Activated CD4-positive, alpha-beta T cell treated with anti-CD3 and anti-CD28 coated beads for 48 hours (primary cell): Measurements from ENCODE around the gene THAP3.
"Not testable (repeated sequence)": the region's sequence is repeated elsewhere in the genome, so short reads cannot be mapped to it uniquely, and the experiment has no call there.

Experiments
- DNase-seq: peaks from one replicate; pipeline ENCODE4 v3.0.0-alpha.2; 2020

Gene THAP3

GRCh38 chr1:6591644-6592043 lies 33.0 kb upstream of the THAP3 start:
- DNase-seq = no peak

- DNase-seq = no peak
These were observed 32.2 kb upstream of the THAP3 start for GRCh38 chr1:6592441-6592840.

- DNase-seq = no peak
These were observed 31.6 kb upstream of the THAP3 start for GRCh38 chr1:6592865-6593593.

DNA sequence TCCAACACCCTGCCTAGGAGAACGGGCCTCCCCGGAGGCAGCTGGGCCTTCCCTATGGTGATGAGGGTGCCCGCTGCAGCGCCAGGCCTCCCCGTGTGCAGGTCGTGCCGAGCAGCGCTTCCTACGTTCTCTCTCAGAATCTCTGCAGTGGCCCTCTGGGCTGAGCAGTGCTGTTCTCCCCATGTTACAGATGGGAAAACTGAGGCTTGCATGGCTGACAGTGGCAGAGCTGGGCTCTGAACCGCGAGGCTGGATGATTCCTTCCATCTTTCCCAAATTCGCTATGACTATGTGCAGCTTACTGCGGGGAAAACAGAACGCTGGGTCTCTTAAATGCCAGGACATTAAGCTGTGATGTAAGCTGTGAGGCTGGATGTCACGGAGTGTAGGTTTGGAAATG lies 30.9 kb upstream of the THAP3 start:
- no peak for DNase-seq

DNA sequence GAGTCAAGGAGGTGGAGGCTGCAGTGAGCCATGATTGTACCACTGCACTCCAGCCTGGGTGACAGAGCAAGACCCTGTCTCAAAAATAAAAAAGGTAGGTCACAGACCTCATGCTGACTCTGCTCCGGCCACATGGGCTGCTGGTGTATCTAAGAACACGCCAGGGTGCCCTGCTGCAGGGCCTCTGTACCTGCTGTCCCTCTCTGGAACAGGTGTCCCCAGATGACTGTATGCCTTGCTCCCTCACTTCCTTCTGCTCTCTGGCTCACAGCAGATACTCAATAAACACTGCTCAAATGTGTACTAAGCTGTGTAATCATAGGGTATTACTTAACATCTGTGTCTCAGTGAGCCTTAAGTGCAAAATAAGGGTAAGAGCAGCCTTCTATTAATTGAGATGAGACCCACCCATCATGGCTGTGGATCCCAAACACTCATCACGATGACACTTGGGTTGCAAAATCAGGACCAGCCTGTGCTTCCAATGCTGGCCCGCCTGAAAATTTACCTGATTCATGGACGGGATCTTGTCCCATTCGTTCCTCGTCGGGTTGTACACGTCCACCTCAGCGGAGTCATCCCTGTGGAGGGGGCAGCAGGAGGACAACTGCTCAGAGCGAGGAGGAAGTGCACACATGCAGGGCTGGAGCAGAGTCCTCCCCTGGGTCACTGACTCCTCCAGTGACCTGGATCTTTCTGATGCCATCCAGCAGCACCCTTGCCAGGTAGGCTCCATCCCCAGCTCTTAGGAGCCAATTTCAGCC lies 29.5 kb upstream of the THAP3 start:
- no peak for DNase-seq

GRCh38 chr1:6596351-6596750 lies 28.3 kb upstream of the THAP3 start:
- DNase-seq = no peak

DNA sequence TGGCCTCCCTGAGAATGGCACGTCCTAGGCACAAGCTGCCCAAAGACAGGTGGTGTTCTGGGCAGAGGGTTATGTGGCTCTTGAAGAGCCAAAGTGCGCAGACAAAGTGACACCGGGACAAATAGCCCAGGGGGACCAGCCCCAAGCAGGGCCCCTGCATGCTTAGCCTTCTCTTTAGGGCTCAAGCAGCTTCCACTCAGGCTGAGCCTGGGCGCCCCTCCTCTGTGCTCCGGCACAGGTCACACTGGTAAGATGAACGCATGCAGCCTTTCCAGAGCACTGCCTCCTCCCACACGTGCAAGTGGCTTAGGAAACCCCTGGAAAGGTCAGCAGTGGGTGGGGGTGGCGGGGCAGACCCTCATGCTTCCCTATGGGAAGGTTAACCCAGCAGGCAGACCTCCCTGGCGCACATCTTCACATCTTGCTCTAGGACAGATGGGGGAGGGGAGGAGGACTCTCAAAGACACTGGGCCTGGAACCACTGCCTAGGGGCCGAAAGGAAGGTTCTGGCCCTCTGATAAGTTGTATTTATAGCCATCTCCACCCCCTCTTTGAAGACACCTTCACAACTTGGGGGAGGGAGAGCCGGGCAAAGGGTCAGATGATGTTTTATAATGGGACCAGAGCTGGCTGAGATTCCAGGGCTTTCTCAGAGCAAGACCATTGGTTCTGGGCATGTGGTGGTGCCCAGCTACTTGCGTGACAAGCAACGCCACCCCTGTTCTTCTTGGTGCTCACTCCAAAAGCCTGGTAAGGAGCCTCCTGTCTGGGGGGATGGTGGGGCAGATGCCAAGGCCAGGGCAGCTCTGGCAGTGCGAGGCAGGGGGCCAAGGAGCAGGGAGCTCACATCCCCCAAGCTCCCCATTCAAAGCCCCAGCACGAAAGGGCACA lies 27.5 kb upstream of the THAP3 start:
- no peak for DNase-seq

DNA sequence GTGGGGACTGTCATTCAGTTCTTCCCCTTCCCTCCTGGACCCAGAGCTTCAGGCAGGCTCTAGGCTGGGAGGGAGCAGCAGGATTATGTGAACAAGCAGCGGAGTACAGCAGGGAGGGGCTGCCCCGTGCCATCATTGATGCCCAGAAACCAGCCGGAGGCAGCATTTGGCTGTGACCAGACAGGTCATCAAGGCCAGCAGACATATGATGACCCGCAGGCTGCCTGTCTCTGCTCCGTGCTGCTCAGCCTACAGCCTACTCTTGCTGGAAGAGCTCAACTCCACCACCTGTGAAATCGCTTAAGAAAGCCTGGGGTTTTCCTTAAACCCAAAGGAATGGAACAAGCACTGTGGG lies 26.9 kb upstream of the THAP3 start:
- no peak for DNase-seq

GRCh38 chr1:6599141-6599975 lies 25.3 kb upstream of the THAP3 start:
- peak; percentile 78 for DNase-seq

DNA sequence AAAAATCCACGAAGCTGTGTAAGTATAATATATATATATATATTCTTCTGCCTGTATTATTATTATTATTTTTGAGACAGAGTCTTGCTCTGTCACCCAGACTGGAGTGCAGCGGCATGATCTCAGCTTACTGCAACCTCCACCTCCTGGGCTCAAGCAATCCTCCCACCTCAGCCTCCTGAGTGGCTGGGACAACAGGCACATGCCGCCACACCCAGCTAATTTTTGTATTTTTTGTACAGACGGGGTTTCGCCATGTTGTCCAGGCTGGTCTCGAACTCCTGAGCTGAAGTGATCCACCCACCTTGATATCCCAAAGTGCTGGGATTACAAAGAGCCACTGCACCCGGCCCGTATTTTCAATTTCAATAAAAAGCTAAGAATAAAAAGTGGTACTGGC lies 24.7 kb upstream of the THAP3 start:
- not testable (repeated sequence) for DNase-seq

DNA sequence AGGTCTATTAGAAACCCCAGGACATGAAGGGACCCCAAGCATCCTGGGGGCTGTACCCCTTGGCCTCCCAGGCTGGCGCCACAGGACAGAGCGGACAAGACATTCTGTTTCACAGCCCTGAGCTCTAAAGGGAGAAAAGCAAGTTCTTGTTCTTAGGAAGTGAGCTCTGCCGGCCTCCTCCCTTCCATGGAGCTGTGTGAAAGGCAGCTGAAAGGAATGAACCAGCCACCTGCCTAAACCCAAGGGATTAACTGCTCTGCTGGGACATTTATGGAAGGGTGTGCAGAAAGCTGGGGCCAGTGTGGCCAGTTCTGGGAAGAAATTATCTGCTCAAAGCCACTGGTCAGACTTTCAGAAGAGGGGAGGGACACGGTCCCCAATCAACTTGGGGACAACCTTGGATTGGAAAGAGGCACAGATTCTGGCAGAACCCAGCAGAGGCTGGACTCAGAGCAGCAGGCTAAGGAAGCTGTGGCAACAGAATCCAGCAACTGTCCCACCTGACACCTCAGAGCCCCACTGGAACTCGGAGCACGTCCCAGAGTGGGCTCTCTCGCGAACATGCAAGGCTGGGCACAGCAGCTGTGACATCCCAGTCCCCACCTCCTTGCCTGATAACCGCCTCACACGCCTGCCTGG lies 24.1 kb upstream of the THAP3 start:
- no peak for DNase-seq

DNA sequence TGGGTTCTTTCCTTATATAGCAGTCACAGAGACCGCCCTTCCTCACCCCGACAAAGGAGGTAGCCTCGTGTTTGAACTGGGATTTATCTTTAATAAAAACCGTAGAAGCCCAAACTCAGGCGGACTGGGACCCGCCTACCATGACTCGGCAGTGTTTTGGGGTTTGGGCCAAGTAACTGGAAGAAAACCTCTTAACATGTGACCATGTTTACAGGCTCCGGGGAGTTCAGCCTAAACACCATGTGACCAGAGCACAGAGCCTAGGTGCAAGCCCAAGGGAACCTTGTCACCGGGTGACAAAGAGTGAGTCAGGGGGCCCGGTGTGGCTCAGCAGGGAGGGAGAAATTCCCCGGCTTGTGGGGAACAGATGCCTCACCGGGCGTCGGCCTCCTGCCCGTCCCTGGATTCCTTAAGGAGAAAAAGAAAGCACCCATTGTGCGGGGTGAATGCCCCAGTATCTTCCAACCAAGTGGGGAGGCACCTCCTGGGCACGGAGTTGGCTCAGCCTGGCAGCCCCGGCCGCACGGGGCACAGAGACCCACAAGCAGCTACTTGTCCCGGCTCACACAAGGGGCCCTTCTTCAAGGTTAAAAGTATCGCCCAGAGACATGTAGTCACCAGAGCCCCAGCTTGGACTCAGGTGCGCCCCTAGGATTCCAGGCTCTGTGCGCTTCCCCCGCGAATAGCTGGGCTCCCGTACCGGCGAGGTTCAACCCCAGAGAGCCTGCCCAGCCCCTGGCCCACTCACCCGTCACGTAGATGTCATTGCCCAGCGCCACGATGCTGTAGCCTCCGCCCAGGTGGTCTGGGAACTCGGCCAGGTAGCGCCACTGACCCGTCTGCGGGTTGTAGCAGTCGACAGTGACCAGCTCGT lies 23.4 kb upstream of the THAP3 start:
- DNase-seq = peak; percentile 91

- peak; percentile 41 for DNase-seq
These were observed 22.6 kb upstream of the THAP3 start for GRCh38 chr1:6601923-6602668.

DNA sequence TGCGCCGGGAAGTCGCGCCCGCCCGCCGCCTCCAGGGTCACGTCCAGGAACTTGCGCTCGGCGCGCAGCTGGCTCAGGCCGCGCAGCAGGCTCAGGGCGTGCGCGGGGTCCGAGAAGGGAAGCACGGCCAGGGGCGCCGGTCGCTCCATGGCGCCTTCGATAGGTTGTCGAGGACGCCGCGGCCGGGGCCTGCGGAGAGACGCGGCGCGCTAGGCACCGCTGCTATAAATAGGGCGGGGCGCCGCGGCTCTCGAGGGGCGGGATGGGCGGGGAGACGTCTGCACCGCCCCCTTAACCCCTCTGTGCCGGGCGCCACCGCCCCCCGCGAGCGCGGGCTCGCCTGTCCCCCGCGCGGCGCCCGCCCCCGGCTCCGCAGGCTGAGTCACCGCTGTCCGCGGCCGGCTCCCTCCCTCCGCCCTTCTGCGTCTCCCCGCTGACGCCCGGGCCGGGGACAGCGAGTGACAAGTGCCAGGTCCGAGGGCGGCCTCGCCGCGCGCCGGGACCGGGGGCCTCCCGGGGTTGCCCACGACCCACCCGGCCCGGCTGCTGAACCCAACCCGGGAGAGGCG lies 21.9 kb upstream of the THAP3 start, which contains the start of gene KLHL21:
Gene KLHL21 (minus strand): TSS at position 201 of the 569 bp plus-strand sequence. CDS start 52 bp downstream, at position 149.
- peak; percentile 90 for DNase-seq

- DNase-seq = peak; percentile 69
These were observed 21.3 kb upstream of the THAP3 start for GRCh38 chr1:6603238-6603914.

- peak; percentile 48 for DNase-seq
These were observed 20.6 kb upstream of the THAP3 start for GRCh38 chr1:6603915-6604558.

GRCh38 chr1:6612641-6613360 lies 11.9 kb upstream of the THAP3 start:
- no peak for DNase-seq
